ENCODE data around the gene FCER2.

- no peak for TF ChIP-seq POLR2A (IDR thresholded peaks at IDR 0.05)
- TF ChIP-seq CTCF (IDR thresholded peaks at IDR 0.05) = no peak
Observed at GRCh38 chr19:7676854-7677253, 25.1 kb downstream of the FCER2 start, which contains the start of gene MCEMP1.

Measured in heart left ventricle (tissue), 13 donors.